GM18519 (cell line): ENCODE measurements around the gene GDF2.

Source experiments
- ATAC-seq: cut with Tn5 transposase; IDR thresholded peaks from one replicate; pipeline ENCODE4 v1.9.1; 2021; ENCODE audit warnings: mild to moderate bottlenecking, moderate library complexity; ENCODE audit not compliant: unreplicated experiment, low FRiP score

The GDF2 gene

GRCh38 chr10:47290338-47290737 lies 31.9 kb upstream of the GDF2 start:
- no peak for ATAC-seq

GRCh38 chr10:47291682-47292081 lies 30.6 kb upstream of the GDF2 start:
- ATAC-seq: no peak

- no peak for ATAC-seq
Observed at GRCh38 chr10:47294057-47294456, 28.2 kb upstream of the GDF2 start.

- ATAC-seq: no peak
Observed at GRCh38 chr10:47294501-47294900, 27.8 kb upstream of the GDF2 start.

- no peak for ATAC-seq
Observed at GRCh38 chr10:47295411-47295810, 26.8 kb upstream of the GDF2 start.

- no peak for ATAC-seq
Observed at GRCh38 chr10:47296156-47296894, 25.9 kb upstream of the GDF2 start.

- ATAC-seq: no peak
Observed at GRCh38 chr10:47296941-47297340, 25.3 kb upstream of the GDF2 start.

GRCh38 chr10:47297866-47298540 lies 24.3 kb upstream of the GDF2 start:
- ATAC-seq: no peak

GRCh38 chr10:47298715-47299114 lies 23.5 kb upstream of the GDF2 start:
- ATAC-seq: no peak

GRCh38 chr10:47299611-47300428 lies 22.4 kb upstream of the GDF2 start, which contains the start of gene GDF10:
TSS of gene GDF10 (plus strand) at chr10:47300197. CDS start at chr10:47300652, 455 bp downstream.
- no peak for ATAC-seq

GRCh38 chr10:47300429-47300931 lies 21.8 kb upstream of the GDF2 start:
- no peak for ATAC-seq

GRCh38 chr10:47301833-47302232 lies 20.4 kb upstream of the GDF2 start:
- no peak for ATAC-seq

- no peak for ATAC-seq
Observed at GRCh38 chr10:47303105-47303504, 19.1 kb upstream of the GDF2 start.

- no peak for ATAC-seq
Observed at GRCh38 chr10:47303866-47304265, 18.4 kb upstream of the GDF2 start.

- ATAC-seq: no peak
Observed at GRCh38 chr10:47305566-47305965, 16.7 kb upstream of the GDF2 start.

- ATAC-seq: no peak
Observed at GRCh38 chr10:47306387-47307210, 15.7 kb upstream of the GDF2 start.

GRCh38 chr10:47307381-47307780 lies 14.9 kb upstream of the GDF2 start:
- no peak for ATAC-seq

- no peak for ATAC-seq
Observed at GRCh38 chr10:47308775-47309174, 13.5 kb upstream of the GDF2 start.

GRCh38 chr10:47309408-47310089 lies 12.7 kb upstream of the GDF2 start:
- ATAC-seq: no peak

GRCh38 chr10:47310090-47310505 lies 12.2 kb upstream of the GDF2 start:
- ATAC-seq: no peak
